Prostate gland (tissue), 2 donors: Measurements from ENCODE around the gene IL20RB. TPM values are rescaled to one million over a fixed set of nuclear protein-coding genes. Genes with fewer than 3 reads are reported as not detected.

Experiments
- DNase-seq: peaks from one replicate; pipeline ENCODE4 v3.0.0-alpha.2; 2019; ENCODE audit warnings: low spot score
- H3K27ac ChIP-seq, 2 donors: fragments of 200-600 bp; sonication (generic); 2 replicates each; pipeline ENCODE4 v1.5.1; 2017 to 2019
- H3K27me3 ChIP-seq: fragments of 200-600 bp; sonication (generic); replicated peaks from 2 replicates; pipeline ENCODE4 v1.5.1; 2019; ENCODE audit not compliant: insufficient read depth
- H3K36me3 ChIP-seq, 2 donors: fragments of 200-600 bp; sonication (generic); 1 replicate in 1 of 2; 2 replicates in 1 of 2; pipeline versions ENCODE4 v1.5.1 to v1.8.1; 2017 to 2019
- H3K4me1 ChIP-seq: fragments of 200-600 bp; sonication (generic); replicated peaks from 2 replicates; pipeline ENCODE4 v1.5.1; 2019
- H3K4me3 ChIP-seq, 2 donors: fragments of 200-600 bp; sonication (generic); 2 replicates each; pipeline ENCODE4 v1.5.1; 2017 to 2019
- H3K9me3 ChIP-seq: fragments of 200-600 bp; sonication (generic); 2 replicates; pipeline ENCODE4 v1.5.1; 2017
- POLR2A ChIP-seq: fragments of 450-650 bp; IDR thresholded peaks from one replicate; pipeline ENCODE4 v1.6.1; 2016; ENCODE audit warnings: antibody characterized with exemption, mild to moderate bottlenecking
- POLR2AphosphoS5 ChIP-seq: sonication (generic); formaldehyde crosslinking; IDR thresholded peaks from one replicate; pipeline ENCODE4 v1.6.1; 2017; ENCODE audit warnings: antibody characterized with exemption
- WGBS: methylation state at CpG from one replicate; pipeline ENCODE4 v1.1.5; 2018; 5-methylcytosine and 5-hydroxymethylcytosine counted together
- intact Hi-C: fragments of 100-400 bp; cut with DNase I; formaldehyde crosslinking; loops from one replicate; pipeline ENCODE4 v1.14.2; 2022
- total RNA-seq, 2 donors: library from RNA; depleted of rRNA; stranded (reverse); fragments of >200 nt; gene quantifications; one replicate each; pipeline ENCODE4 v1.1.0, GENCODE V29; 2016
- TF ChIP-seq, protein P1 (sequence below), 4 experiments: fragments of 200-600 bp in 2 of 4; fragments of 450-650 bp in 2 of 4; sonication (generic) in 2 of 4; IDR thresholded peaks; 1 replicate in 3 of 4; 2 replicates in 1 of 4; pipeline ENCODE4 v1.5.1; 2016 to 2019; ENCODE audit warnings: antibody characterized with exemption in 4 of 4, mild to moderate bottlenecking in 2 of 4, moderate library complexity in 2 of 4

The IL20RB gene
- total RNA-seq, 2 donors from 2014 or later = 0.14 to 2.5 TPM

GRCh38 chr3:136942803-136943202, 15.0 kb upstream of the IL20RB start:
- TF ChIP-seq POLR2AphosphoS5 = no peak
- TF ChIP-seq, protein P1, sequence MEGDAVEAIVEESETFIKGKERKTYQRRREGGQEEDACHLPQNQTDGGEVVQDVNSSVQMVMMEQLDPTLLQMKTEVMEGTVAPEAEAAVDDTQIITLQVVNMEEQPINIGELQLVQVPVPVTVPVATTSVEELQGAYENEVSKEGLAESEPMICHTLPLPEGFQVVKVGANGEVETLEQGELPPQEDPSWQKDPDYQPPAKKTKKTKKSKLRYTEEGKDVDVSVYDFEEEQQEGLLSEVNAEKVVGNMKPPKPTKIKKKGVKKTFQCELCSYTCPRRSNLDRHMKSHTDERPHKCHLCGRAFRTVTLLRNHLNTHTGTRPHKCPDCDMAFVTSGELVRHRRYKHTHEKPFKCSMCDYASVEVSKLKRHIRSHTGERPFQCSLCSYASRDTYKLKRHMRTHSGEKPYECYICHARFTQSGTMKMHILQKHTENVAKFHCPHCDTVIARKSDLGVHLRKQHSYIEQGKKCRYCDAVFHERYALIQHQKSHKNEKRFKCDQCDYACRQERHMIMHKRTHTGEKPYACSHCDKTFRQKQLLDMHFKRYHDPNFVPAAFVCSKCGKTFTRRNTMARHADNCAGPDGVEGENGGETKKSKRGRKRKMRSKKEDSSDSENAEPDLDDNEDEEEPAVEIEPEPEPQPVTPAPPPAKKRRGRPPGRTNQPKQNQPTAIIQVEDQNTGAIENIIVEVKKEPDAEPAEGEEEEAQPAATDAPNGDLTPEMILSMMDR (IDR thresholded peaks at IDR 0.05) = no peak
- no peak for TF ChIP-seq POLR2A
- no peaks in the 10 kb centered on the region for H3K27me3 ChIP-seq
- no peak overlapping the region for H3K27ac ChIP-seq
- intact Hi-C loops = no loop called here
- H3K9me3 ChIP-seq = no peaks in the 10 kb centered on the region
- 100% methylated on average over 1 of the region's 1 CpG for WGBS
- no peaks in the 10 kb centered on the region for H3K4me1 ChIP-seq
- no peak overlapping the region for H3K4me3 ChIP-seq
- no peak for DNase-seq
- H3K36me3 ChIP-seq = no peaks in the 10 kb centered on the region

DNA sequence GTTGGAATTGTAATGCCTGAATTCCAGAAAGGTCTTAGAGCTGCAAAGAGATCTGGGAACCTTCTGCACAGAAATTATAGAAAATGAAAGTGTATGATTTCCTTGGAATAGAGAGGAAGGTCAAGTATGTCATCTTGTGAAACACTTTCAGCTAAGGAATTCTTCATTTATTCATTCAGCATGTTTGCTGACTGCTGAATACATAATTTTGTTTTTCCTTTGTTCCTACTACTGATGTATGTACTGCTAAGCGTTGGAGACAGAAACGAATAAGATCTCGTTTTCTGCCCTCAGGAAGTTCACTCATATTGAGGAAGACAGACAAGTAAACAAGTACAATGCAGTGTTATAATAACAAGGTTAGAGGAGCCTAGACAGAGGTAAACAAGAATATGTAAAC, 14.3 kb upstream of the IL20RB start:
- Histone ChIP-seq H3K27me3 (no peaks in the 10 kb centered on the region), H3K4me1 (no peaks in the 10 kb centered on the region), H3K36me3 (no peaks in the 10 kb centered on the region), H3K4me3 (no peak overlapping the region), H3K9me3 (no peaks in the 10 kb centered on the region), H3K27ac (no peak overlapping the region)
- 69% methylated on average over 3 of the region's 3 CpGs for WGBS
- intact Hi-C loops = no loop called here
- TF ChIP-seq POLR2A = no peak
- no peak for TF ChIP-seq POLR2AphosphoS5
- TF ChIP-seq, protein P1 (IDR thresholded peaks at IDR 0.05) = no peak
- DNase-seq = no peak

- no peak for DNase-seq
- TF ChIP-seq, protein P1 (IDR thresholded peaks at IDR 0.05) = no peak
- TF ChIP-seq POLR2AphosphoS5 = no peak
- TF ChIP-seq POLR2A = no peak
- 91% methylated on average over 1 of the region's 1 CpG for WGBS
- Histone ChIP-seq H3K4me3 (no peak overlapping the region), H3K4me1 (no peaks in the 10 kb centered on the region), H3K36me3 (no peaks in the 10 kb centered on the region), H3K27me3 (no peaks in the 10 kb centered on the region), H3K27ac (no peak overlapping the region), H3K9me3 (no peaks in the 10 kb centered on the region)
- intact Hi-C loops = no loop called here
Measured at GRCh38 chr3:136946978-136947377, 10.8 kb upstream of the IL20RB start.

DNA sequence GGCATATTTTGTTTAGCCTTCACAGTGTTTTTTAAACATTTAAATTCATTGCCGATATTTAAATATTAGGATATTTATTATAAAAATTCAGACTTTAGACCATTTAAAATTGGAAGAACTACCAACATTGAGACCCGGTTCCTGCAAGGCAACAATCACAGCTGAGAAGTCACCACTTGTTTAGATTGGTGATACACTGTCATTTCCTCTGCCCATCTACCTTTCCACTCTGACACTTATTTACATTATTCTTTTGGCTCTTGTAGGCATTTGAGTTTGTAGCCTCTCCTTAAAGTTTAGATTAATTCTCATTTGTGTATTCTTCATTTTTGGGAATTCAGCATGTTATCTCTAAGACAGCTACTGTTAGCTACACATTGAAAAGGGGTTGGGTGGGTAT, 10.3 kb upstream of the IL20RB start:
- TF ChIP-seq POLR2AphosphoS5 (no peak), POLR2A (no peak)
- TF ChIP-seq, protein P1 (IDR thresholded peaks at IDR 0.05) = no peak
- H3K27me3 ChIP-seq = no peaks in the 10 kb centered on the region
- intact Hi-C loops = no loop called here
- no peak overlapping the region for H3K27ac ChIP-seq
- H3K9me3 ChIP-seq = no peaks in the 10 kb centered on the region
- no peaks in the 10 kb centered on the region for H3K4me1 ChIP-seq
- DNase-seq = no peak
- H3K4me3 ChIP-seq = no peak overlapping the region
- H3K36me3 ChIP-seq = no peaks in the 10 kb centered on the region
- WGBS = 48% methylated on average over 2 of the region's 2 CpGs

- H3K4me1 ChIP-seq = no peaks in the 10 kb centered on the region
- no peaks in the 10 kb centered on the region for H3K27me3 ChIP-seq
- no peak overlapping the region for H3K4me3 ChIP-seq
- H3K27ac ChIP-seq = no peak overlapping the region
- TF ChIP-seq, protein P1 (IDR thresholded peaks at IDR 0.05) = no peak
- TF ChIP-seq POLR2A (no peak), POLR2AphosphoS5 (no peak)
- intact Hi-C loops = no loop called here
- H3K36me3 ChIP-seq = no peaks in the 10 kb centered on the region
- no peaks in the 10 kb centered on the region for H3K9me3 ChIP-seq
- DNase-seq = no peak
Measured at GRCh38 chr3:136949146-136949545, 8.6 kb upstream of the IL20RB start.
